Sigmoid colon (tissue), 4 donors: ENCODE results near the gene TUBGCP2.
A peak's percentile ranks its signal among the peaks of the same experiment; 100 is the strongest.

Experiments
- CTCF ChIP-seq, 4 experiments: fragments of 450-650 bp in 3 of 4; fragments of 200-600 bp in 1 of 4; IDR thresholded peaks; one replicate each; pipeline ENCODE4 v1.5.1; 2016 to 2019; ENCODE audit warnings: antibody characterized with exemption in 4 of 4, mild to moderate bottlenecking in 3 of 4, moderate library complexity in 2 of 4
- EP300 ChIP-seq, 4 donors: sonication (generic); formaldehyde crosslinking; IDR thresholded peaks; one replicate each; pipeline ENCODE4 v1.6.1; 2017; ENCODE audit warnings: antibody characterized with exemption in 4 of 4
- POLR2A ChIP-seq, 2 donors: fragments of 450-650 bp; IDR thresholded peaks; one replicate each; pipeline ENCODE4 v1.6.1; 2016; ENCODE audit warnings: antibody characterized with exemption in 2 of 2, mild to moderate bottlenecking in 2 of 2, moderate library complexity in 2 of 2

GRCh38 chr10:133258818-133259601 is 49.7 kb downstream of the TUBGCP2 start:
- TF ChIP-seq POLR2A (IDR thresholded peaks at IDR 0.05) (no peak), EP300 (IDR thresholded peaks at IDR 0.05) (peak in 1 of 4 donors; percentile 58), CTCF (IDR thresholded peaks at IDR 0.05) (no peak)
